HEK293 (cell line): ENCODE data around the gene ARHGDIA.

ENCODE experiments used
- BCL11B ChIP-seq: fragments of 450-650 bp; formaldehyde crosslinking; IDR thresholded peaks from 2 replicates; pipeline ENCODE4 v1.5.1; 2016; ENCODE audit warnings: low read depth, missing biosample characterization, missing genetic modification characterization
- GLIS1 ChIP-seq: fragments of 450-650 bp; formaldehyde crosslinking; IDR thresholded peaks from 2 replicates; pipeline ENCODE4 v1.5.1; 2016; ENCODE audit warnings: missing biosample characterization, missing genetic modification characterization
- HOXC10 ChIP-seq: sonication (generic); formaldehyde crosslinking; IDR thresholded peaks from 2 replicates; pipeline ENCODE4 v1.8.1; 2023; ENCODE audit warnings: mild to moderate bottlenecking, missing genetic modification reagents
- HOXD13 ChIP-seq: sonication (generic); formaldehyde crosslinking; IDR thresholded peaks from 2 replicates; pipeline ENCODE4 v1.8.0; 2022; ENCODE audit warnings: missing genetic modification reagents, borderline replicate concordance
- KLF16 ChIP-seq: fragments of 450-650 bp; formaldehyde crosslinking; IDR thresholded peaks from 2 replicates; pipeline ENCODE4 v1.5.1; 2017; ENCODE audit warnings: missing biosample characterization, missing genetic modification characterization
- KLF9 ChIP-seq: fragments of 450-650 bp; formaldehyde crosslinking; IDR thresholded peaks from 2 replicates; pipeline ENCODE4 v1.5.1; 2016; ENCODE audit warnings: missing biosample characterization, missing genetic modification characterization, low read depth
- RBAK ChIP-seq: fragments of 450-650 bp; formaldehyde crosslinking; IDR thresholded peaks from 2 replicates; pipeline ENCODE4 v1.5.1; 2016; ENCODE audit warnings: missing biosample characterization, missing genetic modification characterization
- ZBTB17 ChIP-seq: fragments of 450-650 bp; formaldehyde crosslinking; IDR thresholded peaks from 2 replicates; pipeline ENCODE4 v1.5.1; 2016; ENCODE audit warnings: missing biosample characterization, missing genetic modification characterization
- ZBTB8A ChIP-seq: fragments of 450-650 bp; formaldehyde crosslinking; IDR thresholded peaks from 2 replicates; pipeline ENCODE4 v1.5.1; 2016; ENCODE audit warnings: missing biosample characterization, missing genetic modification characterization
- ZEB2 ChIP-seq: fragments of 450-650 bp; formaldehyde crosslinking; IDR thresholded peaks from 2 replicates; pipeline ENCODE4 v1.5.1; 2016; ENCODE audit warnings: missing biosample characterization, missing genetic modification characterization
- ZFHX2 ChIP-seq: fragments of 450-650 bp; formaldehyde crosslinking; conservative IDR thresholded peaks from 2 replicates; pipeline ENCODE4 v1.5.1; 2016; ENCODE audit warnings: missing biosample characterization, missing genetic modification characterization
- ZIC2 ChIP-seq: fragments of 450-650 bp; formaldehyde crosslinking; IDR thresholded peaks from 2 replicates; pipeline ENCODE4 v1.5.1; 2016; ENCODE audit warnings: missing biosample characterization, missing genetic modification characterization
- ZNF221 ChIP-seq: fragments of 450-650 bp; formaldehyde crosslinking; IDR thresholded peaks from 2 replicates; pipeline ENCODE4 v1.5.1; 2017; ENCODE audit warnings: missing biosample characterization, missing genetic modification characterization, borderline replicate concordance
- ZNF248 ChIP-seq: fragments of 450-650 bp; formaldehyde crosslinking; IDR thresholded peaks from 2 replicates; pipeline ENCODE4 v1.5.1; 2017; ENCODE audit warnings: missing biosample characterization, missing genetic modification characterization
- ZNF302 ChIP-seq: fragments of 450-650 bp; formaldehyde crosslinking; IDR thresholded peaks from 2 replicates; pipeline ENCODE4 v1.5.1; 2016; ENCODE audit warnings: missing biosample characterization, missing genetic modification characterization, low read depth
- ZNF341 ChIP-seq: fragments of 450-650 bp; formaldehyde crosslinking; IDR thresholded peaks from 2 replicates; pipeline ENCODE4; 2016; ENCODE audit warnings: low read depth, missing biosample characterization, missing genetic modification characterization
- ZNF529 ChIP-seq: fragments of 450-650 bp; formaldehyde crosslinking; IDR thresholded peaks from 2 replicates; pipeline ENCODE4 v1.5.1; 2017; ENCODE audit warnings: missing genetic modification characterization, missing biosample characterization; ENCODE audit not compliant: insufficient replicate concordance
- ZNF544 ChIP-seq: fragments of 450-650 bp; formaldehyde crosslinking; IDR thresholded peaks from 2 replicates; pipeline ENCODE4 v1.5.0; 2017; ENCODE audit warnings: missing biosample characterization, missing genetic modification characterization
- ZNF549 ChIP-seq: fragments of 450-650 bp; IDR thresholded peaks from 2 replicates; pipeline ENCODE4 v1.5.1; 2018; ENCODE audit warnings: missing biosample characterization, missing genetic modification characterization, mild to moderate bottlenecking, inconsistent platforms, moderate library complexity
- ZNF555 ChIP-seq: fragments of 450-650 bp; formaldehyde crosslinking; conservative IDR thresholded peaks from 2 replicates; pipeline ENCODE4 v1.5.1; 2017; ENCODE audit warnings: missing biosample characterization, mild to moderate bottlenecking, missing genetic modification characterization, inconsistent platforms
- ZNF621 ChIP-seq: fragments of 450-650 bp; formaldehyde crosslinking; IDR thresholded peaks from 2 replicates; pipeline ENCODE4 v1.5.1; 2017; ENCODE audit warnings: missing biosample characterization, missing genetic modification characterization
- ZNF624 ChIP-seq: fragments of 450-650 bp; formaldehyde crosslinking; IDR thresholded peaks from 2 replicates; pipeline ENCODE4 v1.5.1; 2017; ENCODE audit warnings: missing biosample characterization, missing genetic modification characterization
- ZNF629 ChIP-seq: fragments of 450-650 bp; formaldehyde crosslinking; IDR thresholded peaks from 2 replicates; pipeline ENCODE4 v1.5.1; 2017; ENCODE audit warnings: missing biosample characterization, missing genetic modification characterization
- TF ChIP-seq, protein P1 (sequence below): fragments of 450-650 bp; formaldehyde crosslinking; optimal IDR thresholded peaks from 2 replicates; pipeline ENCODE3; 2016; ENCODE audit warnings: missing biosample characterization, mild to moderate bottlenecking, missing genetic modification characterization
- TF ChIP-seq, protein P2 (sequence below): fragments of 450-650 bp; formaldehyde crosslinking; IDR thresholded peaks from 2 replicates; pipeline ENCODE4 v1.5.1; 2017; ENCODE audit warnings: missing biosample characterization, missing genetic modification characterization
- TF ChIP-seq, protein P3 (sequence below): fragments of 450-650 bp; IDR thresholded peaks from 2 replicates; pipeline ENCODE4 v1.5.1; 2018; ENCODE audit warnings: missing biosample characterization, missing genetic modification characterization
- TF ChIP-seq, protein P4 (sequence below): fragments of 450-650 bp; IDR thresholded peaks from 2 replicates; pipeline ENCODE4 v1.5.1; 2018; ENCODE audit warnings: missing biosample characterization, mild to moderate bottlenecking, missing genetic modification characterization
- TF ChIP-seq, protein P5 (sequence below): sonication (generic); formaldehyde crosslinking; IDR thresholded peaks from 2 replicates; pipeline ENCODE4 v1.8.1; 2022; ENCODE audit warnings: mild to moderate bottlenecking, moderate library complexity, missing genetic modification reagents
- TF ChIP-seq, protein P6 (sequence below): fragments of 450-650 bp; formaldehyde crosslinking; IDR thresholded peaks from 2 replicates; pipeline ENCODE4 v1.5.1; 2016; ENCODE audit warnings: missing biosample characterization, missing genetic modification characterization
- TF ChIP-seq, protein P7 (sequence below): fragments of 450-650 bp; formaldehyde crosslinking; IDR thresholded peaks from 2 replicates; pipeline ENCODE4 v1.5.1; 2016; ENCODE audit warnings: missing biosample characterization, missing genetic modification characterization

Gene ARHGDIA

DNA sequence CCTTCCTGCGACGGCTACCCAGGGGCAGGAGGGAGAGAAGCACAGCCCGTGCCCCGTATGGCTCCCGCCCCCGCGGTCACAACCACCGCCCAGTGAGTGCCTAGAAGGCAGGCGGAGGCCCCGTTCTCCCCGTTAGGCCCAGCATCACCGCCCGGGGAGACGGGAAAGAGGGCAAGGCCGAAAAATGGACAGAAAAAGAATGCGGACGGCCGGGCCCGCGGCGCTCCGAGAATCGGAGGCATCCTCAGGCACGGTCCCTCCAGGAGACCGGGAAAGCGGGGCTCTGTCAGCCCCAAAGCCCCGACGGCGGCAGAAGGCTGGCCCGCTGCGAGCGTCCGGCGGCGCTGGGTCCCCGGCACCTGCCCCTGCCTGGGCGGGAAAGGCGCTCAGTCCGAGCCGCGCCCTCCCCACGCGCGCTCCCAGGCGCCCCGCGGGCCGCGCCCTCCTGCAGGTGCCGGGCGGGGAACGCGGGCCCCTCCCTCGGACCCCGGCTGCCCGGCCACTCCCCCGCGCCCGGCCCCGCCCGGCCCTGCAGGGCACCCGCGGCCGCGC, 38.5 kb downstream of the ARHGDIA start (continued):
- TF ChIP-seq, protein P1, sequence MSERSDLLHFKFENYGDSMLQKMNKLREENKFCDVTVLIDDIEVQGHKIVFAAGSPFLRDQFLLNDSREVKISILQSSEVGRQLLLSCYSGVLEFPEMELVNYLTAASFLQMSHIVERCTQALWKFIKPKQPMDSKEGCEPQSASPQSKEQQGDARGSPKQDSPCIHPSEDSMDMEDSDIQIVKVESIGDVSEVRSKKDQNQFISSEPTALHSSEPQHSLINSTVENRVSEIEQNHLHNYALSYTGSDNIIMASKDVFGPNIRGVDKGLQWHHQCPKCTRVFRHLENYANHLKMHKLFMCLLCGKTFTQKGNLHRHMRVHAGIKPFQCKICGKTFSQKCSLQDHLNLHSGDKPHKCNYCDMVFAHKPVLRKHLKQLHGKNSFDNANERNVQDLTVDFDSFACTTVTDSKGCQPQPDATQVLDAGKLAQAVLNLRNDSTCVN (tag by site-specific recombination): peak; percentile 61
- TF ChIP-seq ZNF629 (tag by site-specific recombination): no peak
- no peak for TF ChIP-seq RBAK (tag by site-specific recombination)
- TF ChIP-seq ZNF341 (tag by site-specific recombination): no peak
- TF ChIP-seq, protein P2, sequence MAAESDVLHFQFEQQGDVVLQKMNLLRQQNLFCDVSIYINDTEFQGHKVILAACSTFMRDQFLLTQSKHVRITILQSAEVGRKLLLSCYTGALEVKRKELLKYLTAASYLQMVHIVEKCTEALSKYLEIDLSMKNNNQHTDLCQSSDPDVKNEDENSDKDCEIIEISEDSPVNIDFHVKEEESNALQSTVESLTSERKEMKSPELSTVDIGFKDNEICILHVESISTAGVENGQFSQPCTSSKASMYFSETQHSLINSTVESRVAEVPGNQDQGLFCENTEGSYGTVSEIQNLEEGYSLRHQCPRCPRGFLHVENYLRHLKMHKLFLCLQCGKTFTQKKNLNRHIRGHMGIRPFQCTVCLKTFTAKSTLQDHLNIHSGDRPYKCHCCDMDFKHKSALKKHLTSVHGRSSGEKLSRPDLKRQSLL (tag by site-specific recombination): no peak
- peak; percentile 87 for TF ChIP-seq ZBTB8A (tag by site-specific recombination)
- TF ChIP-seq ZNF555: no peak
- TF ChIP-seq, protein P3, sequence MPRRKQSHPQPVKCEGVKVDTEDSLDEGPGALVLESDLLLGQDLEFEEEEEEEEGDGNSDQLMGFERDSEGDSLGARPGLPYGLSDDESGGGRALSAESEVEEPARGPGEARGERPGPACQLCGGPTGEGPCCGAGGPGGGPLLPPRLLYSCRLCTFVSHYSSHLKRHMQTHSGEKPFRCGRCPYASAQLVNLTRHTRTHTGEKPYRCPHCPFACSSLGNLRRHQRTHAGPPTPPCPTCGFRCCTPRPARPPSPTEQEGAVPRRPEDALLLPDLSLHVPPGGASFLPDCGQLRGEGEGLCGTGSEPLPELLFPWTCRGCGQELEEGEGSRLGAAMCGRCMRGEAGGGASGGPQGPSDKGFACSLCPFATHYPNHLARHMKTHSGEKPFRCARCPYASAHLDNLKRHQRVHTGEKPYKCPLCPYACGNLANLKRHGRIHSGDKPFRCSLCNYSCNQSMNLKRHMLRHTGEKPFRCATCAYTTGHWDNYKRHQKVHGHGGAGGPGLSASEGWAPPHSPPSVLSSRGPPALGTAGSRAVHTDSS (tag by site-specific recombination): no peak; the same call in 1 of the 2 replicates
- 0 out of 2 replicates have a peak, but pooled peaks have one; percentile 14 for TF ChIP-seq ZEB2
- no peak for TF ChIP-seq GLIS1 (tag by site-specific recombination)
- peak; percentile 80 for TF ChIP-seq ZIC2
- TF ChIP-seq ZBTB17 (tag by site-specific recombination): no peak
- TF ChIP-seq, protein P4, sequence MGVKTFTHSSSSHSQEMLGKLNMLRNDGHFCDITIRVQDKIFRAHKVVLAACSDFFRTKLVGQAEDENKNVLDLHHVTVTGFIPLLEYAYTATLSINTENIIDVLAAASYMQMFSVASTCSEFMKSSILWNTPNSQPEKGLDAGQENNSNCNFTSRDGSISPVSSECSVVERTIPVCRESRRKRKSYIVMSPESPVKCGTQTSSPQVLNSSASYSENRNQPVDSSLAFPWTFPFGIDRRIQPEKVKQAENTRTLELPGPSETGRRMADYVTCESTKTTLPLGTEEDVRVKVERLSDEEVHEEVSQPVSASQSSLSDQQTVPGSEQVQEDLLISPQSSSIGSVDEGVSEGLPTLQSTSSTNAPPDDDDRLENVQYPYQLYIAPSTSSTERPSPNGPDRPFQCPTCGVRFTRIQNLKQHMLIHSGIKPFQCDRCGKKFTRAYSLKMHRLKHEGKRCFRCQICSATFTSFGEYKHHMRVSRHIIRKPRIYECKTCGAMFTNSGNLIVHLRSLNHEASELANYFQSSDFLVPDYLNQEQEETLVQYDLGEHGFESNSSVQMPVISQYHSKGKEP (tag by site-specific recombination): no peak
- no peak for TF ChIP-seq ZNF221 (tag by site-specific recombination)
- TF ChIP-seq ZNF624 (tag by site-specific recombination): no peak
- no peak for TF ChIP-seq KLF16
- no peak for TF ChIP-seq ZNF302 (tag by site-specific recombination)
- TF ChIP-seq ZNF248: no peak
- no peak for TF ChIP-seq BCL11B (tag by site-specific recombination)
- no peak for TF ChIP-seq ZNF544 (tag by site-specific recombination)
- TF ChIP-seq ZNF529 (tag by site-specific recombination): no peak
- TF ChIP-seq HOXC10: no peak
- TF ChIP-seq, protein P5, sequence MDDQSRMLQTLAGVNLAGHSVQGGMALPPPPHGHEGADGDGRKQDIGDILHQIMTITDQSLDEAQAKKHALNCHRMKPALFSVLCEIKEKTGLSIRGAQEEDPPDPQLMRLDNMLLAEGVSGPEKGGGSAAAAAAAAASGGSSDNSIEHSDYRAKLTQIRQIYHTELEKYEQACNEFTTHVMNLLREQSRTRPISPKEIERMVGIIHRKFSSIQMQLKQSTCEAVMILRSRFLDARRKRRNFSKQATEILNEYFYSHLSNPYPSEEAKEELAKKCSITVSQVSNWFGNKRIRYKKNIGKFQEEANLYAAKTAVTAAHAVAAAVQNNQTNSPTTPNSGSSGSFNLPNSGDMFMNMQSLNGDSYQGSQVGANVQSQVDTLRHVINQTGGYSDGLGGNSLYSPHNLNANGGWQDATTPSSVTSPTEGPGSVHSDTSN (CRISPR knock-in tag): peak; percentile 66; the same call in 1 of the 2 replicates
- TF ChIP-seq KLF9 (tag by site-specific recombination): peak; percentile 31; the same call in 1 of the 2 replicates
- TF ChIP-seq ZNF621: no peak
- TF ChIP-seq ZNF549 (tag by site-specific recombination): no peak
- TF ChIP-seq, protein P6, sequence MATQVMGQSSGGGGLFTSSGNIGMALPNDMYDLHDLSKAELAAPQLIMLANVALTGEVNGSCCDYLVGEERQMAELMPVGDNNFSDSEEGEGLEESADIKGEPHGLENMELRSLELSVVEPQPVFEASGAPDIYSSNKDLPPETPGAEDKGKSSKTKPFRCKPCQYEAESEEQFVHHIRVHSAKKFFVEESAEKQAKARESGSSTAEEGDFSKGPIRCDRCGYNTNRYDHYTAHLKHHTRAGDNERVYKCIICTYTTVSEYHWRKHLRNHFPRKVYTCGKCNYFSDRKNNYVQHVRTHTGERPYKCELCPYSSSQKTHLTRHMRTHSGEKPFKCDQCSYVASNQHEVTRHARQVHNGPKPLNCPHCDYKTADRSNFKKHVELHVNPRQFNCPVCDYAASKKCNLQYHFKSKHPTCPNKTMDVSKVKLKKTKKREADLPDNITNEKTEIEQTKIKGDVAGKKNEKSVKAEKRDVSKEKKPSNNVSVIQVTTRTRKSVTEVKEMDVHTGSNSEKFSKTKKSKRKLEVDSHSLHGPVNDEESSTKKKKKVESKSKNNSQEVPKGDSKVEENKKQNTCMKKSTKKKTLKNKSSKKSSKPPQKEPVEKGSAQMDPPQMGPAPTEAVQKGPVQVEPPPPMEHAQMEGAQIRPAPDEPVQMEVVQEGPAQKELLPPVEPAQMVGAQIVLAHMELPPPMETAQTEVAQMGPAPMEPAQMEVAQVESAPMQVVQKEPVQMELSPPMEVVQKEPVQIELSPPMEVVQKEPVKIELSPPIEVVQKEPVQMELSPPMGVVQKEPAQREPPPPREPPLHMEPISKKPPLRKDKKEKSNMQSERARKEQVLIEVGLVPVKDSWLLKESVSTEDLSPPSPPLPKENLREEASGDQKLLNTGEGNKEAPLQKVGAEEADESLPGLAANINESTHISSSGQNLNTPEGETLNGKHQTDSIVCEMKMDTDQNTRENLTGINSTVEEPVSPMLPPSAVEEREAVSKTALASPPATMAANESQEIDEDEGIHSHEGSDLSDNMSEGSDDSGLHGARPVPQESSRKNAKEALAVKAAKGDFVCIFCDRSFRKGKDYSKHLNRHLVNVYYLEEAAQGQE (tag by site-specific recombination): peak; percentile 21; the same call in 1 of the 2 replicates
- TF ChIP-seq, protein P7, sequence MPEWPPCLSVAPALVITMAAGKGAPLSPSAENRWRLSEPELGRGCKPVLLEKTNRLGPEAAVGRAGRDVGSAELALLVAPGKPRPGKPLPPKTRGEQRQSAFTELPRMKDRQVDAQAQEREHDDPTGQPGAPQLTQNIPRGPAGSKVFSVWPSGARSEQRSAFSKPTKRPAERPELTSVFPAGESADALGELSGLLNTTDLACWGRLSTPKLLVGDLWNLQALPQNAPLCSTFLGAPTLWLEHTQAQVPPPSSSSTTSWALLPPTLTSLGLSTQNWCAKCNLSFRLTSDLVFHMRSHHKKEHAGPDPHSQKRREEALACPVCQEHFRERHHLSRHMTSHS (tag by site-specific recombination): no peak
- no peak for TF ChIP-seq HOXD13
- peak; percentile 86 for TF ChIP-seq ZFHX2 (tag by site-specific recombination)
